Calu3 (cell line): ENCODE data around the gene PODXL. TPM values are rescaled to one million over a fixed set of nuclear protein-coding genes. Genes with fewer than 3 reads are reported as not detected.
"Not testable (repeated sequence)": the region's sequence is repeated elsewhere in the genome, so short reads cannot be mapped to it uniquely, and the experiment has no call there.

ENCODE experiments used
- BruUV-seq: library from RNA; stranded (reverse); fragments of 400-500 nt; replicated peaks from 2 replicates; lab custom pipeline; 2021; lab: Mats Ljungman, UMichigan
- CTCF ChIA-PET: fragments of 300-600 bp; sonication (Branson Sonifier 250); formaldehyde crosslinking; loops from one replicate; lab custom pipeline; 2022; ENCODE audit warnings: antibody characterized with exemption; lab: Charles Lee
- DNase-seq: peaks from one replicate; pipeline ENCODE4 v3.0.0; 2022
- H3K27ac Mint-ChIP-seq: one replicate; pipeline ENCODE4 v1.8.0; 2022; ENCODE audit warnings: mixed read lengths; ENCODE audit not compliant: unreplicated experiment
- H3K27me3 Mint-ChIP-seq: one replicate; pipeline ENCODE4 v1.8.0; 2022; ENCODE audit warnings: mixed read lengths; ENCODE audit not compliant: unreplicated experiment
- H3K36me3 Mint-ChIP-seq: one replicate; pipeline ENCODE4 v1.8.0; 2022; ENCODE audit warnings: mild to moderate bottlenecking, moderate library complexity, mixed read lengths; ENCODE audit not compliant: insufficient read depth, unreplicated experiment
- H3K4me1 Mint-ChIP-seq: one replicate; pipeline ENCODE4 v1.8.0; 2022; ENCODE audit warnings: mild to moderate bottlenecking, low read depth, mixed read lengths; ENCODE audit not compliant: unreplicated experiment
- H3K4me3 Mint-ChIP-seq: one replicate; pipeline ENCODE4 v1.8.0; 2022; ENCODE audit warnings: mild to moderate bottlenecking, low read depth, moderate library complexity, mixed read lengths; ENCODE audit not compliant: unreplicated experiment
- H3K9me3 Mint-ChIP-seq: one replicate; pipeline ENCODE4 v1.8.0; 2022; ENCODE audit warnings: low read depth, mixed read lengths; ENCODE audit not compliant: unreplicated experiment
- intact Hi-C: fragments of 100-400 bp; cut with micrococcal nuclease; formaldehyde crosslinking; loops from one replicate; pipeline ENCODE4 v1.10.0; 2022; ENCODE audit not compliant: unreplicated experiment
- total RNA-seq: library from RNA; stranded (reverse); gene quantifications from 2 replicates; pipeline ENCODE4 v1.2.3, GENCODE V29; 2022
- TF ChIP-seq, protein P1 (sequence below): fragments of 200-600 bp; IDR thresholded peaks from one replicate; pipeline ENCODE4 v1.8.0; 2022; ENCODE audit warnings: antibody characterized with exemption; ENCODE audit not compliant: unreplicated experiment

The PODXL gene
- total RNA-seq, 1 experiment from 2014 or later, result 15.5 TPM

DNA sequence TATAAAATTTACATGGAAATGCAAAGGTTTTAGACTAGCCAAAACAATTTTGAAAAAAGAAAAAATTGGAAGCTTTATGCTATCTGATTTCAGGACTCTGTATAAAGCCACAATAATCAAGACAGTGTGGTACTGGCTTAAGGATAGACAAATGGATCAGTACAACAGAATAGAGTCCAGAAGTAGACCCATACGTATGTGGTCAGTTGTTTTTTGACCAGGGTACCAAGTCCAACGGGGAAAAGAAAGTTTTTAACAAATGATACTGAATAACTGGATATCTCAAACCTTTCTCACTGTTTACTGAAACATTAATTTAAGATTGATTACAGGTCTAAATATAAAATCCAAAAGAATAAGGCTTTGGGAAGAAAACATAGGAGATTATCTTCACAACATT is 79.7 kb downstream of the PODXL start:
- Mint-ChIP-seq H3K9me3 (no peaks in the 10 kb centered on the region), H3K27me3 (no peaks in the 10 kb centered on the region), H3K4me3 (no peak overlapping the region), H3K4me1 (peaks cover 9% of the 10 kb centered on the region), H3K27ac (no peak overlapping the region), H3K36me3 (peaks cover 16% of the 10 kb centered on the region)
- CTCF ChIA-PET, result no interaction called here
- DNase-seq, result no peak
- no TSS peak for BruUV-seq
- intact Hi-C loops, result no loop called here
- TF ChIP-seq, protein P1, sequence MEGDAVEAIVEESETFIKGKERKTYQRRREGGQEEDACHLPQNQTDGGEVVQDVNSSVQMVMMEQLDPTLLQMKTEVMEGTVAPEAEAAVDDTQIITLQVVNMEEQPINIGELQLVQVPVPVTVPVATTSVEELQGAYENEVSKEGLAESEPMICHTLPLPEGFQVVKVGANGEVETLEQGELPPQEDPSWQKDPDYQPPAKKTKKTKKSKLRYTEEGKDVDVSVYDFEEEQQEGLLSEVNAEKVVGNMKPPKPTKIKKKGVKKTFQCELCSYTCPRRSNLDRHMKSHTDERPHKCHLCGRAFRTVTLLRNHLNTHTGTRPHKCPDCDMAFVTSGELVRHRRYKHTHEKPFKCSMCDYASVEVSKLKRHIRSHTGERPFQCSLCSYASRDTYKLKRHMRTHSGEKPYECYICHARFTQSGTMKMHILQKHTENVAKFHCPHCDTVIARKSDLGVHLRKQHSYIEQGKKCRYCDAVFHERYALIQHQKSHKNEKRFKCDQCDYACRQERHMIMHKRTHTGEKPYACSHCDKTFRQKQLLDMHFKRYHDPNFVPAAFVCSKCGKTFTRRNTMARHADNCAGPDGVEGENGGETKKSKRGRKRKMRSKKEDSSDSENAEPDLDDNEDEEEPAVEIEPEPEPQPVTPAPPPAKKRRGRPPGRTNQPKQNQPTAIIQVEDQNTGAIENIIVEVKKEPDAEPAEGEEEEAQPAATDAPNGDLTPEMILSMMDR, result no peak

- no peaks in the 10 kb centered on the region for H3K4me1 Mint-ChIP-seq
- peaks cover 29% of the 10 kb centered on the region for H3K36me3 Mint-ChIP-seq
- no peaks in the 10 kb centered on the region for H3K9me3 Mint-ChIP-seq
- TF ChIP-seq, protein P1, result no peak
- CTCF ChIA-PET, result no interaction called here
- DNase-seq, result no peak
- H3K27ac Mint-ChIP-seq, result no peak overlapping the region
- intact Hi-C loops, result no loop called here
- no TSS peak for BruUV-seq
- no peaks in the 10 kb centered on the region for H3K27me3 Mint-ChIP-seq
- H3K4me3 Mint-ChIP-seq, result no peak overlapping the region
Measured at GRCh38 chr7:131471250-131472004, 85.0 kb downstream of the PODXL start.

GRCh38 chr7:131467788-131468187 is 88.6 kb downstream of the PODXL start:
- Mint-ChIP-seq H3K4me3 (no peak overlapping the region), H3K9me3 (no peaks in the 10 kb centered on the region), H3K27ac (no peak overlapping the region), H3K36me3 (peaks cover 18% of the 10 kb centered on the region), H3K27me3 (no peaks in the 10 kb centered on the region), H3K4me1 (no peaks in the 10 kb centered on the region)
- intact Hi-C loops, result no loop called here
- CTCF ChIA-PET, result no interaction called here
- TF ChIP-seq, protein P1, result no peak
- no TSS peak for BruUV-seq
- no peak for DNase-seq

DNA sequence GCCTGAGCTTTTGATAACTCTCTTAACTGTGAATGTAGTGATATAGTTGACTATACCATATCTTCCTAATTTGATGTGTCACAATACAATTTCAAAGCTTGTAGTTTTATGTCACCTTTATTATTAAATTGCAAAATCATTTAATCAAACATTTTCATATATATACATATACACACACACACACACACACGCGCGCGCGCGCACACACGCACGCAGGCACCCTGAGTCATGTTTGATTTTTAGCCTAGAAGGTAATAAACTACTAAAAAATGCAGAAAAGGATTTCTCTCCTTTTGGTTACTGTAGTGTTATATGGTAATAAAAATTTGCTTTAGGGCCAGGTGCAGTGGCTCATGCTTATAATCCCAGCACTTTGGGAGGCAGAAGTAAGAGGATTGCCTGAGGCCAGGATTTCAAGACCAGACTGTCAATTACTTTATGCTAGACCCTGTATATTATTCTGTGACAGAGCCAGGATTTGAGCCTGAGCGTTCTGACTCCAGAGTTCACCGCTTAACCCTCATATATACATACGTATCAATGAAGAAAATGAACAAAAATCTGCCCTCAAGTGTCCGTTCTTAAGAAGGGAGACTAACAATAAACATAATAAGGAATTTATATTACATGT is 89.6 kb downstream of the PODXL start:
- CTCF ChIA-PET, result no interaction called here
- no peak overlapping the region for H3K27ac Mint-ChIP-seq

DNA sequence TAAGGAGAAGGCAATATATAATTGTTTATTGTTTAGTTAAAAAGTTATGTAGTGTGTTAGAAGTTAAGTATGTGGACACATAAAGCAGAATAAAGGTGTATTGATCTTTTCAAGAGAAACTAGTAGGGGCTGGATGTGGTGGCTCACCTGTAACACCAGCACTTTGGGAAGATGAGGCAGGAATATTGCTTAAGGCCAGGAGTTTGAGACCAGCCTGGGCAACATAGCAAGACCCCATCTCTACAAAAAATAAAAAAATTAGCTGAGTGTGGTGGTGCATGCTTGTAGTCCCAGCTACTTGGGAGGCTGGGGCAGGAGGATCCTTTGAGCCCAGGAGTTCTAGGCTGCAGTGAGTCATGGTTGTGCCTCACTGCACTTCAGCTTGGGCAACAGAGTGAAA is 93.7 kb downstream of the PODXL start:
- H3K27me3 Mint-ChIP-seq, DNase-seq, intact Hi-C loops, BruUV-seq, H3K27ac Mint-ChIP-seq, H3K4me3 Mint-ChIP-seq, H3K36me3 Mint-ChIP-seq, H3K9me3 Mint-ChIP-seq, CTCF ChIA-PET: not testable (repeated sequence)
- peaks cover 26% of the 10 kb centered on the region for H3K4me1 Mint-ChIP-seq

More for the DNA sequence above, 89.6 kb downstream of the PODXL start:
- BruUV-seq, result no TSS peak
- TF ChIP-seq, protein P1, result no peak
- no peaks in the 10 kb centered on the region for H3K4me1 Mint-ChIP-seq
- H3K4me3 Mint-ChIP-seq, result no peak overlapping the region
- no peak for DNase-seq
- H3K27me3 Mint-ChIP-seq, result no peaks in the 10 kb centered on the region
- intact Hi-C loops, result no loop called here
- H3K36me3 Mint-ChIP-seq, result peaks cover 18% of the 10 kb centered on the region
- no peaks in the 10 kb centered on the region for H3K9me3 Mint-ChIP-seq
